ENCODE results near the gene JAKMIP2.

Gene JAKMIP2

GRCh38 chr5:147686421-147686820, 96.1 kb downstream of the JAKMIP2 start:
- no peak for ATAC-seq
- TF ChIP-seq CSRNP3 (CRISPR knock-in tag; IDR thresholded peaks at IDR 0.05) (no peak), SNAI2 (CRISPR knock-in tag; IDR thresholded peaks at IDR 0.05) (no peak), ZNF8 (CRISPR knock-in tag; IDR thresholded peaks at IDR 0.05) (no peak), PATZ1 (CRISPR knock-in tag; IDR thresholded peaks at IDR 0.05; ENCODE audit: borderline replicate concordance) (no peak), TSHZ2 (CRISPR knock-in tag; IDR thresholded peaks at IDR 0.05) (no peak), POU6F1 (CRISPR knock-in tag; IDR thresholded peaks at IDR 0.05; ENCODE audit: borderline replicate concordance, low read depth) (no peak), TCF4 (CRISPR knock-in tag; IDR thresholded peaks at IDR 0.05; ENCODE audit: borderline replicate concordance) (no peak), ESRRG (CRISPR knock-in tag; IDR thresholded peaks at IDR 0.05) (no peak)

- ATAC-seq = no peak
- TF ChIP-seq ZFP3 (CRISPR knock-in tag; IDR thresholded peaks at IDR 0.05) (no peak), ZNF70 (CRISPR knock-in tag; IDR thresholded peaks at IDR 0.05) (no peak), SNAI2 (CRISPR knock-in tag; IDR thresholded peaks at IDR 0.05) (no peak), CREB5 (CRISPR knock-in tag; IDR thresholded peaks at IDR 0.05; ENCODE audit: low read depth) (no peak), ZC3H10 (CRISPR knock-in tag; IDR thresholded peaks at IDR 0.05) (no peak), ZNF565 (CRISPR knock-in tag; conservative IDR thresholded peaks at IDR 0.05; ENCODE audit: low read depth) (no peak), POU6F1 (CRISPR knock-in tag; IDR thresholded peaks at IDR 0.05; ENCODE audit: borderline replicate concordance, low read depth) (no peak), ZFP30 (CRISPR knock-in tag; IDR thresholded peaks at IDR 0.05) (no peak), CSRNP3 (CRISPR knock-in tag; IDR thresholded peaks at IDR 0.05) (no peak), TOX (CRISPR knock-in tag; IDR thresholded peaks at IDR 0.05; ENCODE audit: borderline replicate concordance) (no peak), PPARA (CRISPR knock-in tag; IDR thresholded peaks at IDR 0.05; ENCODE audit: borderline replicate concordance) (no peak), ZNF8 (CRISPR knock-in tag; IDR thresholded peaks at IDR 0.05) (no peak), BACH2 (CRISPR knock-in tag; IDR thresholded peaks at IDR 0.05; ENCODE audit: borderline replicate concordance) (no peak), OSR1 (CRISPR knock-in tag; IDR thresholded peaks at IDR 0.05) (no peak), ESRRG (CRISPR knock-in tag; IDR thresholded peaks at IDR 0.05) (no peak)
These were observed 96.5 kb downstream of the JAKMIP2 start for GRCh38 chr5:147685993-147686392.

All from SK-N-SH treated with all-trans-retinoic acid at 6 μM for 48 hours (cell line).